Muscle of arm (tissue), 12 donors: ENCODE results near the gene KIAA0930. TPM values are rescaled to one million over a fixed set of nuclear protein-coding genes. Genes with fewer than 3 reads are reported as not detected.

Experiments
- DNase-seq: peaks from one replicate; pipeline ENCODE4 v3.0.0-alpha.2; 2013
- polyA plus RNA-seq, 12 donors: library from polyadenylated mRNA; unstranded; fragments of 120-200 nt; gene quantifications; one replicate each; pipeline ENCODE4 v1.2.1, GENCODE V29; 2013; ENCODE audit not compliant: insufficient read length in 12 of 12

The KIAA0930 gene
- polyA plus RNA-seq, 12 donors = 10.9 to 42.3 (median 14.1) TPM; not detected in 1

GRCh38 chr22:45238957-45239680 is 1.6 kb downstream of the KIAA0930 start:
- no peak for DNase-seq

GRCh38 chr22:45238076-45238956 is 2.4 kb downstream of the KIAA0930 start:
- no peak for DNase-seq

GRCh38 chr22:45237065-45237990 is 3.4 kb downstream of the KIAA0930 start:
- DNase-seq = no peak

- no peak for DNase-seq
Observed at GRCh38 chr22:45235851-45236342, 4.8 kb downstream of the KIAA0930 start.

- no peak for DNase-seq
Observed at GRCh38 chr22:45235101-45235777, 5.5 kb downstream of the KIAA0930 start.

GRCh38 chr22:45233827-45234226 is 6.9 kb downstream of the KIAA0930 start:
- DNase-seq = no peak

GRCh38 chr22:45233386-45233785 is 7.3 kb downstream of the KIAA0930 start:
- DNase-seq = no peak

GRCh38 chr22:45231293-45231692 is 9.4 kb downstream of the KIAA0930 start:
- no peak for DNase-seq

GRCh38 chr22:45230026-45230721 is 10.5 kb downstream of the KIAA0930 start:
- DNase-seq = no peak

- DNase-seq = no peak
Observed at GRCh38 chr22:45229181-45229580, 11.5 kb downstream of the KIAA0930 start.

GRCh38 chr22:45228401-45228754 is 12.3 kb downstream of the KIAA0930 start:
- no peak for DNase-seq

- no peak for DNase-seq
Observed at GRCh38 chr22:45227645-45228400, 12.9 kb downstream of the KIAA0930 start.

- no peak for DNase-seq
Observed at GRCh38 chr22:45226503-45227186, 14.0 kb downstream of the KIAA0930 start.

- DNase-seq = no peak
Observed at GRCh38 chr22:45225732-45226502, 14.8 kb downstream of the KIAA0930 start.

GRCh38 chr22:45224988-45225731 is 15.5 kb downstream of the KIAA0930 start:
- no peak for DNase-seq

- no peak for DNase-seq
Observed at GRCh38 chr22:45224331-45224730, 16.4 kb downstream of the KIAA0930 start.

GRCh38 chr22:45223304-45224117 is 17.2 kb downstream of the KIAA0930 start:
- DNase-seq = no peak
